NCI-H2171 (cell line): Measurements from ENCODE around the gene TUBGCP2.
A peak's percentile ranks its signal among the peaks of the same experiment; 100 is the strongest.

ENCODE experiments used
- DNase-seq: peaks from one replicate; lab custom pipeline; 2025; lab: John Stamatoyannopoulos, UW

TUBGCP2 gene

GRCh38 chr10:133341983-133342382 lies 33.3 kb upstream of the TUBGCP2 start:
- no peak for DNase-seq

GRCh38 chr10:133339708-133340380 lies 31.2 kb upstream of the TUBGCP2 start:
- no peak for DNase-seq

- no peak for DNase-seq
Measured at GRCh38 chr10:133338080-133339071, 29.7 kb upstream of the TUBGCP2 start.

- DNase-seq = no peak
Measured at GRCh38 chr10:133337370-133337725, 28.7 kb upstream of the TUBGCP2 start.

GRCh38 chr10:133336577-133337369 lies 28.1 kb upstream of the TUBGCP2 start, which contains the start of gene CALY:
Gene CALY, minus strand, starts transcription at chr10:133336896. Its CDS starts 7,907 bp downstream, at chr10:133328989.
- DNase-seq = peak; percentile 16

- DNase-seq = no peak
Measured at GRCh38 chr10:133336118-133336576, 27.5 kb upstream of the TUBGCP2 start.

- DNase-seq = no peak
Measured at GRCh38 chr10:133335246-133336117, 26.8 kb upstream of the TUBGCP2 start.

- DNase-seq = no peak
Measured at GRCh38 chr10:133334503-133335245, 26.0 kb upstream of the TUBGCP2 start.

- DNase-seq = no peak
Measured at GRCh38 chr10:133332936-133333699, 24.4 kb upstream of the TUBGCP2 start.

GRCh38 chr10:133329491-133330202 lies 21.0 kb upstream of the TUBGCP2 start:
- DNase-seq = peak; percentile 54

- DNase-seq = no peak
Measured at GRCh38 chr10:133328358-133329343, 20.0 kb upstream of the TUBGCP2 start.

GRCh38 chr10:133327651-133328357 lies 19.1 kb upstream of the TUBGCP2 start:
- DNase-seq = no peak

GRCh38 chr10:133326745-133327650 lies 18.3 kb upstream of the TUBGCP2 start:
- no peak for DNase-seq

- DNase-seq = no peak
Measured at GRCh38 chr10:133326223-133326551, 17.5 kb upstream of the TUBGCP2 start.

GRCh38 chr10:133325440-133326222 lies 17.0 kb upstream of the TUBGCP2 start:
- DNase-seq = no peak
